HG03521 (cell line): Measurements from ENCODE around the gene DLL4.

ENCODE experiments used
- ATAC-seq: cut with Tn5 transposase; IDR thresholded peaks from one replicate; pipeline ENCODE4 v1.9.1; 2021; ENCODE audit warnings: mild to moderate bottlenecking, moderate library complexity; ENCODE audit not compliant: unreplicated experiment

The DLL4 gene

DNA sequence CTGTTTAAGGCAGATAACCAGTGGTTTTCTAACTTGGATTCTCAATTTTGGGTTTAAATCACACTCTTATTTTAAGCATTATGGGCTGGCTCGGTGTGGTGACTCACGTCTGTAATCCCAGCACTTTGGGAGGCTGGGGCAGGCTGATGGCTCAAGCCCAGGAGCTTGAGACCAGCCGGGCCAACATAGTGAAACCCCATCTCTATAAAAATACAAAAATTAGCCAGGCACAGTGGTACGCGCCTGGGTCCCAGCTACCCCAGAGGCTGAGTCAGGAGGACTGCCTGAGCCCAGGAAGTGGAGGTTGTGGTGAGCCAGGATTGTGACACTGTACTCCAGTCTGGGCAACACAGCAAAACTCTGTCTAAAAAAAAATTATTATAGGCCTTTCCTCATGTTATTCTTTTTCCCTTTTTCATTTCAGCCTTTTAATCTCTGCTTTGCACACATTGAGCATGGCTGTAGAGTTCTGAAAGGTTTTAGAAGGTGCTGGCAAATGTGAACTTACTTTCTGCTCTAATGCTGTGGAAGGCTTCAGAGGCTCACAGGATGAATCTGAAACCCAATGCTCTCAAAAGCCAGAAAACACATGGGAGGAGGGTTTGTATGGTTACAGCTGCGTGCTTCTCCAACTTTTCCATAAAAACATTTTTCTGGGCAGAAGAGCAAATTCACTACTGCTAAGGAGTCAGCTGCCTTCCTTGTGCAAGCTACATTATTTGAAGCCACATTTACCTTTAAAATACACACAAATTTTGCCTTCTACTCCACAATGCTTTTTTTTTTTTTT is 56.6 kb downstream of the DLL4 start:
- no peak for ATAC-seq

DNA sequence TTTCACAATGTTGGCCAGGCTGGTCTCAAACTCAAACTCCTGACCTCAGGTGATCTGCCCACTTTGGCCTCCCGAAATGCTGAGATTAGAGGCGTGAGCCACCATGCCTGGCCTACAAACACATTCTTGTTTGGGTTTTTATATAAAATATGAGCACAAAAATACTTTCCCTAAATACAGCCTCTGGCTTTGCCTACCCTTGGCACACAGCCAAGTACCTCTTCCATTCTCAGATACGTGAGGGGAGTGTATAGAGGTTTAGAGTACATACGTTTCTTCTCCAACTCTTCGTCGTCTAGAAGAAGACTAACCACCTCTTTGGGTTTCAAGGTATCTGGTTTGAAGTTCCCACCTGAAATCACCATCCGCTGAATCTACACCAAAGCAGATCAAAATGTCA is 57.7 kb downstream of the DLL4 start:
- no peak for ATAC-seq

DNA sequence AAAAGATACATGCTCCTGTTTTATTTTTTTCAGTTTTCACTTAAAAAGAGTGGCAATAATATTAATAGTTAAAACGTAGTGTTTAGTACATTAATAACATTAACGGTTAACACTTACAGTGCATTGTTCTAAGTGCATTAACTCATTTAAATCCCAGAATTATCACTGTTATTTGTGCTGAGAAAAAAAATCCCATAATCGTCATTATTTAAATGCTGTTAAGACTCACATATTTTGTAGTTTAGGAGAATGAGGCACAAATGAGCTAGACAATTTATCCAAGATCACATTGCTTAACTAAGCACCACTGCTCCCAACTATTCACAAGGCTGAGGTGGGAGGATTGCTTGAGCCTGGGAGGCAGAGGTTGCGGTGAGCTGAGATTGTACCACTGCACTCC is 59.0 kb downstream of the DLL4 start:
- ATAC-seq, result no peak
